Urinary bladder (tissue), 4 donors: ENCODE measurements around the gene OR4K2. TPM values are rescaled to one million over a fixed set of nuclear protein-coding genes. Genes with fewer than 3 reads are reported as not detected.

Experiments used
- DNase-seq: peaks from one replicate; pipeline ENCODE4 v3.0.0-alpha.2; 2015; ENCODE audit errors: extremely low spot score
- H3K27ac ChIP-seq: one replicate; pipeline ENCODE4 v1.5.1; 2013; ENCODE audit warnings: low read depth, mild to moderate bottlenecking, moderate library complexity
- H3K36me3 ChIP-seq: one replicate; pipeline ENCODE4 v1.6.1; 2013; ENCODE audit warnings: mild to moderate bottlenecking, moderate library complexity; ENCODE audit not compliant: insufficient read depth
- H3K4me1 ChIP-seq: one replicate; pipeline ENCODE4 v1.6.1; 2013; ENCODE audit warnings: mild to moderate bottlenecking, moderate library complexity; ENCODE audit not compliant: insufficient read depth
- H3K4me3 ChIP-seq: one replicate; pipeline ENCODE4 v1.5.1; 2013; ENCODE audit warnings: low read depth, low read length
- WGBS: extraction: QIAGEN DNeasy Blood & Tissue Kit; methylation state at CpG from one replicate; pipeline ENCODE4 v1.1.7; 2013; 5-methylcytosine and 5-hydroxymethylcytosine counted together
- polyA plus RNA-seq: library from polyadenylated mRNA; stranded (reverse); fragments of 200-250 nt; gene quantifications from one replicate; pipeline ENCODE4 v1.2.3, GENCODE V29; 2013
- total RNA-seq: library from RNA; depleted of rRNA; stranded (reverse); fragments of >200 nt; gene quantifications from one replicate; pipeline ENCODE4 v1.2.3, GENCODE V29; 2014
- donor health status: healthy with polysubstance abuse.
- donor health status: healthy.

The OR4K2 gene
- total and polyA plus RNA-seq, 2 donors = not detected

GRCh38 chr14:19917243-19917642, 42.3 kb downstream of the OR4K2 start:
- Histone ChIP-seq H3K36me3 (no peaks in the 10 kb centered on the region), H3K27ac (no peak overlapping the region), H3K4me3 (no peak overlapping the region), H3K4me1 (no peaks in the 10 kb centered on the region)
- 67% methylated on average over 3 of the region's 3 CpGs for WGBS
- no peak for DNase-seq

GRCh38 chr14:19917955-19918518, 43.1 kb downstream of the OR4K2 start:
- H3K27ac ChIP-seq = no peak overlapping the region
- WGBS = 58% methylated on average over 1 of the region's 1 CpG
- DNase-seq = no peak
- no peak overlapping the region for H3K4me3 ChIP-seq
- no peaks in the 10 kb centered on the region for H3K4me1 ChIP-seq
- H3K36me3 ChIP-seq = no peaks in the 10 kb centered on the region

- WGBS = 49% methylated on average over 4 of the region's 4 CpGs
- no peak for DNase-seq
- H3K4me1 ChIP-seq = no peaks in the 10 kb centered on the region
Observed at GRCh38 chr14:19918553-19919264, 43.8 kb downstream of the OR4K2 start.

GRCh38 chr14:19920021-19920657, 45.2 kb downstream of the OR4K2 start, which contains the start of gene OR4K5:
TSS of gene OR4K5 (plus strand) at chr14:19920607. CDS start at chr14:19920607, 0 bp downstream.
- Histone ChIP-seq H3K27ac (no peak within 1 kb of the TSS), H3K4me1 (no peaks in the 10 kb centered on the region), H3K36me3 (no peaks in the 10 kb centered on the region), H3K4me3 (no peak within 1 kb of the TSS)
- DNase-seq = no peak

More at GRCh38 chr14:19918553-19919264, 43.8 kb downstream of the OR4K2 start:
- Histone ChIP-seq H3K4me3 (no peak overlapping the region), H3K27ac (no peak overlapping the region), H3K36me3 (no peaks in the 10 kb centered on the region)

GRCh38 chr14:19930617-19931016, 55.7 kb downstream of the OR4K2 start, which contains the start of gene OR4K1:
TSS of gene OR4K1 (plus strand) at chr14:19930917. CDS start at chr14:19935667, 4,750 bp downstream.
- Histone ChIP-seq H3K4me1 (no peaks in the 10 kb centered on the region), H3K36me3 (no peaks in the 10 kb centered on the region), H3K27ac (no peak within 1 kb of the TSS), H3K4me3 (no peak within 1 kb of the TSS)
- WGBS = 54% methylated on average over 3 of the region's 3 CpGs
- DNase-seq = no peak

Other genes with a start within 250 kb of the OR4K2 start
- not detected for gene OR11H2, start 161.3 kb upstream of the OR4K2 start, total RNA-seq
- not detected for gene OR11H2, start 161.3 kb upstream of the OR4K2 start, polyA plus RNA-seq
- not detected for gene OR4Q3, start 131.6 kb upstream of the OR4K2 start, total RNA-seq
- gene OR4Q3, start 131.6 kb upstream of the OR4K2 start, polyA plus RNA-seq = not detected
- gene OR4M1, start 101.6 kb upstream of the OR4K2 start, total RNA-seq = not detected
- gene OR4M1, start 101.6 kb upstream of the OR4K2 start, polyA plus RNA-seq = not detected
- gene OR4N2, start 71.4 kb upstream of the OR4K2 start, total RNA-seq = not detected
- gene OR4N2, start 71.4 kb upstream of the OR4K2 start, polyA plus RNA-seq = not detected
- gene OR4K5, start 45.5 kb downstream of the OR4K2 start, total RNA-seq = not detected
- gene OR4K5, start 45.5 kb downstream of the OR4K2 start, polyA plus RNA-seq = not detected
- not detected for gene OR4K1, start 55.8 kb downstream of the OR4K2 start, total RNA-seq
- not detected for gene OR4K1, start 55.8 kb downstream of the OR4K2 start, polyA plus RNA-seq
- not detected for gene OR4K15, start 100.4 kb downstream of the OR4K2 start, total RNA-seq
- gene OR4K15, start 100.4 kb downstream of the OR4K2 start, polyA plus RNA-seq = not detected
- not detected for gene OR4Q2, start 127.0 kb downstream of the OR4K2 start, total RNA-seq
- gene OR4Q2, start 127.0 kb downstream of the OR4K2 start, polyA plus RNA-seq = not detected
- gene OR4K14, start 144.2 kb downstream of the OR4K2 start, total RNA-seq = not detected
- gene OR4K14, start 144.2 kb downstream of the OR4K2 start, polyA plus RNA-seq = not detected
- not detected for gene OR4K13, start 160.9 kb downstream of the OR4K2 start, total RNA-seq
- gene OR4K13, start 160.9 kb downstream of the OR4K2 start, polyA plus RNA-seq = not detected
- not detected for gene OR4L1, start 184.9 kb downstream of the OR4K2 start, total RNA-seq
- gene OR4L1, start 184.9 kb downstream of the OR4K2 start, polyA plus RNA-seq = not detected
- not detected for gene OR4K17, start 235.6 kb downstream of the OR4K2 start, total RNA-seq
- gene OR4K17, start 235.6 kb downstream of the OR4K2 start, polyA plus RNA-seq = not detected